ENCODE data around the gene ABCD4. TPM values are rescaled to one million over a fixed set of nuclear protein-coding genes. Genes with fewer than 3 reads are reported as not detected.
"Not testable (repeated sequence)": the region's sequence is repeated elsewhere in the genome, so short reads cannot be mapped to it uniquely, and the experiment has no call there.

The ABCD4 gene
- total RNA-seq = 38.5 TPM

DNA sequence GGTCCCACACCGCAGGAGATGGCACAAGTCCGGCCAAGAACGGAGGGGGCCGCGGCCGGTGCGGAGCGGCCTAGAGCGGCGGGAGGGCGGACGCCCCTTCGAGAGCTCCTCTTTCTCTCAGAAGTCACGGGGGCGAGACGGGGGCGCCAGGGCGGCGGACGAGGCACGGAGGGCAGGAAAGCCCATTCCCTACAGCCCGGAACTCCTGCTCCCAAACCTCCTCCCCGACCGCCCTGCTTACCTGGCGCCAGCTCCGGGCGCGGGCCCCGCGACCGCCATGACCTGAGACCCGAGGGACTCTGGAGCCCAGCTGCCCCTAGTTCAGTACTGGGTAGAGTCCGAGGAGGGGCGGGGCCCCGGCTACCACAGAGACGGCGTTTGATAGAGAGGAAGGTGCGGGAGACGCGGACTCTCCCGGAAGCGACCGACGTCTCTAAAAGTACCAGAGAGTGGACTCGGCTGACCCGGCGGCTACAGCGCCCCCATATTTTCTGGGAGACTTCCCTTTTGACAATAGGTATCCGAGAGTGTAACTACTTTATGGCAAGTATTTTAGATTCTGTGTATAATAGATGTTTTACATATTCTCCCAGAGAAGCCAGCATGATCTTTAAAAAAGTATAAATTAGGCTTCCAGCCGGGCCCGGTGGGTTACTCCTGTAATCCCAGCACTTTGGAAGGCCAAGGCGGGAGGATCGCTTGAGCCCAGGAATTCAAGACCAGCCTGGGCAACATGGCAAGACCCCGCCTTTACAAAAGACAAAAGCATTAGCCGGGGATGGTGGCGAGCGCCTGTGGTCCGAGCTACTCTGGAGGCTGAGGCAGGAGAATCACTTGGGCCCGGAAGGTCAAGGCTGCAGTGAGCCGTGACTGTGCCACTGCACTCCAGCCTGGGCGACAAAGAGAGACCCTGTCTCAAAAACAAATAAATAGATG is at the start of gene ABCD4:
ABCD4 (minus strand) TSS at position 301 of the 936 bp plus-strand sequence; CDS start at position 279, 22 bp downstream.
- DNase-seq = peak; percentile 62

DNA sequence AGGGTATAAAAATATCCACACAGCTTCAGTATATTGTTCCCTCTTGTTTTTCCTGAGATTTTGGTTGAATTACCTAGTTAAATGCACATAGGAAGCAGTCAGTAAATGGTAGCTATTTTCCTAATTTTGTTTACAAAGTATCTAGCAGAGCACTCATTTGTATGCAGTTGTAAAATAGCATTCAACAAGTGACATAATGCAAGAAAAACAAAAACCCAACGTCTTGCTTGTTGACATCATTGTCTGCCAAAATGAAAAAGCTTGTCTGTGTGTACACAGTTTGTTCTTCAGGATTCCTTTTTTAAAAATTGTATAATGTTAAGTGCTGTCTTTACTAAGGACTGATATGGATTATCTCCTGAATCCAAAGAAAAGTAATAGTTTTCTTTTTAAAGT is 48.2 kb upstream of the ABCD4 start:
- no peak for DNase-seq

DNA sequence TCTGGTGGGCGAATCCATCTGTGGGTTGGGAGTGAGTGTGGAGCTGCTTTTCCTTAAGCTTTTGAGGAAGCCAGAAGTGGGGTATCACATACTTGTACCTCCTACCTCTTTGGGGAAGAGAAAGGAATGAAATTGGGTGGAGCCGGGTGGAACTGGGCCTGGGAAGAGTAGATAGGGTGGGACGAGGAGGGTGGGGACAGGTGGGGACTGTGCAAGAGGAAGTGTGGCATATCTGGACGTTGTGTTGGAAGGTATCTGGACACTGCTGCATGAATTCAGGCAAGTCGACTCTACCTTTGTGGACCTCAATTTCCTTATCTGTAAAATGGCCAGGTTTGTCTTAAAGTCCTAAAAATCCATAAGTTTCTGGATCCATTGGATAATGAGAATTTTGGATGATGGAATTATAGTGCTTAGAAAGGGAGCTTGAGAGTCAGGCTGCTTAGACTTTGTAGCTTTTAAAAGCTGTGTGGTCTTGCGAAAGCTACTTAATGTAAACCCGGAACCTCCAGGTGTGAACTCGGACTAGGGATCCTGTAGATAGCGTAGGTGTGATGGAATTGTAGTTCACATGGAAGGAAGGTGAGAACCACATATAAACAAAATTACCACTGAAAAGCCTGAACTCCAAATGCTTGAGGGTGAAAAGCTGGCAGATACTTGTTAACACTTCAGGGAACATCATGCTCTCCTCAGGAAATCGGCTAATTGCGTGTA is 47.6 kb upstream of the ABCD4 start:
- no peak for DNase-seq

GRCh38 chr14:74349757-74350156 is 47.0 kb upstream of the ABCD4 start:
- no peak for DNase-seq

DNA sequence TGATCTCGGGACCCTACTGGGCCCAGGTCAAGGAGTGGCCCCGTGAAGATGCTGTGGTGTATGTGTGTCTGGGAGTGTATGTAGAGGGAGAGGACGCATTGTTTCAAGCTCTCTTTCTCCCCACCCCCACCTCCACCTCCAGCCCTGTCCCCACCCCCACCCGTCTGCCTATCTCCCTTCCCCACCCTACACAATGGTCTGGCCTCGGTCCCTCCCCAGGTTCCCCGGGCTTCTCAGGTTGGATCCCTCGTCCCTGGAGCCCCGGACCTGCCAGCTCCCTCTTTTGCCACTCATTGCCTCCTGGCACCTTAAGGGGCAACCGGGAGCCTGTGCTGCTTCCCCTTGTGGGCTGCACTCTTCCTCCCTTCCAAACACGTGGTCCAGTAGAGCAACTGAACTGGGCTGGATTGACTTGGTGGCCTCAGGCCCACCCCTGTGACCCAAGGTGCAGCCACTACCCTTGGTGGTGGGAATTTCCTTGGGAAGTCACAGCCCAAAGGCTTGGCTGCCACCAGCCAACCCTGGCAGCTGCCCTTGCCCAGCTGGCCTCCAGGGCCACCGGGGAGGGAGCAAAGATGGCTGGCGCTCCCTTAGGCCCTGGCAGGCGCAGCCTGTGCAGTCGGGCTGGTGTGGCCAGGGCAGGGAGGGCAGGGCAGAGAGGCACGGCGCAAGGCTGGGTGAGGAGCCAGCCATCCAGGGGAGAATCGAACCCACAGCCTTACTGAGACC is 46.2 kb upstream of the ABCD4 start:
- DNase-seq = no peak

- no peak for DNase-seq
Observed at GRCh38 chr14:74348241-74348734, 45.6 kb upstream of the ABCD4 start, which contains the start of gene VRTN. Gene VRTN, plus strand, starts transcription at chr14:74348471. Its CDS starts 8,313 bp downstream, at chr14:74356784.

GRCh38 chr14:74347795-74348100 is 45.0 kb upstream of the ABCD4 start:
- DNase-seq = no peak

GRCh38 chr14:74347097-74347794 is 44.5 kb upstream of the ABCD4 start:
- no peak for DNase-seq

- DNase-seq = no peak
Observed at GRCh38 chr14:74346341-74346740, 43.6 kb upstream of the ABCD4 start.

- no peak for DNase-seq
Observed at GRCh38 chr14:74333909-74334308, 31.2 kb upstream of the ABCD4 start.

GRCh38 chr14:74329950-74330552 is 27.3 kb upstream of the ABCD4 start:
- DNase-seq = not testable (repeated sequence)

- no peak for DNase-seq
Observed at GRCh38 chr14:74326369-74327152, 23.8 kb upstream of the ABCD4 start.

- no peak for DNase-seq
Observed at GRCh38 chr14:74325446-74325845, 22.7 kb upstream of the ABCD4 start.

GRCh38 chr14:74324931-74325361 is 22.2 kb upstream of the ABCD4 start:
- DNase-seq = no peak

- DNase-seq = no peak
Observed at GRCh38 chr14:74314576-74314975, 11.8 kb upstream of the ABCD4 start.

DNA sequence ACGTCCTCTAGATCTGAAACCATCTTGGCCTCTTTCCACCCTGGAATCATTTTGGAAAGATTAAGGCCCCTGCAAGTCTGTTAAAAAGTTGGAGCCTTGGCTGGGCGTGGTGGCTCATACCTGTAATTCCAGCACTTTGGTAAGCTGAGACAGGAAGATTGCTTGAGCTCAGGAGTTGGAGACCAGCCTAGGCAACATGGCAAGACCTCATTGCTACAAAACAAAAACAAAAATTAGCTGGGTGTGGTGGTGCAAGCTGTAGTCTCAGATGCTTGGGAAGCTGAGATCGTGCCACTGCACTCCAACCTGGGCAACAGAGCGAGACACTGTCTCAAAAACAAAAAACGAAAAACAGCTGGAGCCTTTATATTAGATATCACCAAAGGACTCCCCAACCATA is 10.9 kb upstream of the ABCD4 start:
- DNase-seq = no peak

DNA sequence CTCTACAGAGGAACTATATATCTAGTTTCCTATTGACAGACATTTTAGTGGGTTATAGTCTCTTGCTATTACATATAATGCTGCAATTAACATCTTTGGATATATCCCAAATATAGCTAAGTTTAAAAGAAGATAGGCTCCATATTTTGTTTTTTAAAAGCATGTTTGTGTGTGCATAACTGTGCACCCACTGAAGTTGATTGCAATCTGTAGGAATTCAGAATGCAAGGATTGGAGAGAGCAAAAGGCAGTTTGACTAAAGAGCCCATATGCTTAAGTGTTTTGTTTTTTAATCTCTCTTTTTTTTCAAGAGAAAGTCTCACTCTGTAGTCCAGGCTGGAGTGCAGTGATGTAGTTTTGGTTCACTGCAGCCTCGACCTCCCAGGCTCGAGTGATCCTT is 9.4 kb upstream of the ABCD4 start:
- no peak for DNase-seq

GRCh38 chr14:74309125-74310022 is 6.6 kb upstream of the ABCD4 start:
- DNase-seq = no peak

GRCh38 chr14:74308695-74309094 is 6.0 kb upstream of the ABCD4 start:
- no peak for DNase-seq

Data from skin of body (tissue), 2 donors.